ENCODE measurements around the gene ZNF853. TPM values are rescaled to one million over a fixed set of nuclear protein-coding genes. Genes with fewer than 3 reads are reported as not detected.

The ZNF853 gene
- polyA plus RNA-seq, 1 experiment, result 2.0 TPM

DNA sequence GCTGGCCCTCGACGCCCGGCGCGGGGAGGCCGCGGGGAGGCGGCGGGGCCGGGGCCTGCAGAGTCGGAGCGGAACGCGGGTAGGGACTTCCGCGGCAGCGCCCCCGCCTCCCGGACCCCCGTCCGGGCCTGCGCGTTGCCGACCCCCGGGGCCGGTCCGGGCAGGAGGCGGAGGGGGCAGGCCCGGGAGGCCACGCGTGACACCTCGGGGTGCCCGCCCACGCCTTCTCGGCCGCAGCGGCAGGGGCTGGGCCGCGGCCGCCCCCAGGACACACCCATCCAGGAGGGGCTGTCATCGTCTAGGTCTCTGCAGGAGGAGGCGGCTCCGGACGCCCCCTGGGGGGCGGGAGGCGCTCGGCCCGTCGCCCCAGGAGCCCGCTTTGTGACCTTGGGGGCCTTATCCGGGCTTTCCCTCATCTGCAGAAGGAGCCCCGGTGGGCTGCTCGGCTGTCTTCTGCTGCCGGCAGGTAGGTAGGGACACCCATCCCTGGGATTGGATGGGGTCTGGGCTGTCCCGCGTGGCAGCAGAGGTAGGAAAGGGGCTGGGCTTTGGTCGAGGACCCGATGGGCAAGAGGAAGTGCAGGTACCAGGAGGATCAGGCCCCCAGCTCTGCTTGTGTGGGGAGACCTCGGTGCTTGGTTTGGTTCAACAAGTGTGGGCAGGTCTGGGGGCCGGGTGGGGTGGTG is 22.3 kb downstream of the ZNF853 start:
- Histone ChIP-seq H3K27me3 (ENCODE audit: control insufficient read depth, insufficient read depth, low read length) (no peaks in the 10 kb centered on the region), H3K36me3 (ENCODE audit: control insufficient read depth, insufficient read depth, low read length) (peaks cover 13% of the 10 kb centered on the region), H3K4me3 (ENCODE audit: low read depth, low read length) (peak overlapping the region; percentile 93)
- DNase-seq (ENCODE audit: low read depth), result no peak
- ChIA-PET POLR2A (no interaction called here), CTCF (no interaction called here)
- TF ChIP-seq, protein P1, sequence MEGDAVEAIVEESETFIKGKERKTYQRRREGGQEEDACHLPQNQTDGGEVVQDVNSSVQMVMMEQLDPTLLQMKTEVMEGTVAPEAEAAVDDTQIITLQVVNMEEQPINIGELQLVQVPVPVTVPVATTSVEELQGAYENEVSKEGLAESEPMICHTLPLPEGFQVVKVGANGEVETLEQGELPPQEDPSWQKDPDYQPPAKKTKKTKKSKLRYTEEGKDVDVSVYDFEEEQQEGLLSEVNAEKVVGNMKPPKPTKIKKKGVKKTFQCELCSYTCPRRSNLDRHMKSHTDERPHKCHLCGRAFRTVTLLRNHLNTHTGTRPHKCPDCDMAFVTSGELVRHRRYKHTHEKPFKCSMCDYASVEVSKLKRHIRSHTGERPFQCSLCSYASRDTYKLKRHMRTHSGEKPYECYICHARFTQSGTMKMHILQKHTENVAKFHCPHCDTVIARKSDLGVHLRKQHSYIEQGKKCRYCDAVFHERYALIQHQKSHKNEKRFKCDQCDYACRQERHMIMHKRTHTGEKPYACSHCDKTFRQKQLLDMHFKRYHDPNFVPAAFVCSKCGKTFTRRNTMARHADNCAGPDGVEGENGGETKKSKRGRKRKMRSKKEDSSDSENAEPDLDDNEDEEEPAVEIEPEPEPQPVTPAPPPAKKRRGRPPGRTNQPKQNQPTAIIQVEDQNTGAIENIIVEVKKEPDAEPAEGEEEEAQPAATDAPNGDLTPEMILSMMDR (IDR thresholded peaks at IDR 0.05; ENCODE audit: insufficient read depth, low read depth, low read length), result peak; percentile 36

DNA sequence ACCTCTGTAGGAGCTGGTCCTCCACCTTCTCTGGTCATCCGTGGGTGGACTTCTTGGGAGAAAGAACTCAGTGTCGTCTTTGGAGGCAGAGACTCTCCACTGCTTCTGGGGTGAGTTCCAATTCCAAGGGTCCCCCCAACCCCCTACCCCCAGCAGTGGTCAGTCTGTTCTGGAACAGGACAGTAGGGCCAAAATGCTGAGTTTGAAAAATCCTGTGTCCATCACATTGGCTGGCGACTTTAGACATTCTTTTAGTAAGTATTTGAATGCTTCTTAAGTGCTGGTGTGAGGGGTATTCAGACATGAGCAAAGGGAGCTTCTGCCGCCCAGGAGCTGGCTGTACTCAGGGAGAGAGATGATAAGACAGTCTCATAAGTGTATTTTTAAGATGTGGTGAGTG is 23.6 kb downstream of the ZNF853 start:
- H3K36me3 ChIP-seq (ENCODE audit: control insufficient read depth, insufficient read depth, low read length), result peaks cover 18% of the 10 kb centered on the region
- no peaks in the 10 kb centered on the region for H3K27me3 ChIP-seq (ENCODE audit: control insufficient read depth, insufficient read depth, low read length)
- CTCF ChIA-PET, result no interaction called here
- POLR2A ChIA-PET, result interaction anchor here (0.6 kb wide), 1 partner anchor 12 kb away, joined by 7 read pairs; no protein-coding TSS in a partner anchor
- no peak overlapping the region for H3K4me3 ChIP-seq (ENCODE audit: low read depth, low read length)
- TF ChIP-seq, protein P1 (IDR thresholded peaks at IDR 0.05; ENCODE audit: insufficient read depth, low read depth, low read length), result no peak
- DNase-seq (ENCODE audit: low read depth), result no peak

GRCh38 chr7:6639627-6640026 is 24.2 kb downstream of the ZNF853 start:
- H3K36me3 ChIP-seq (ENCODE audit: control insufficient read depth, insufficient read depth, low read length), result peaks cover 18% of the 10 kb centered on the region
- TF ChIP-seq, protein P1 (IDR thresholded peaks at IDR 0.05; ENCODE audit: insufficient read depth, low read depth, low read length), result no peak
- DNase-seq (ENCODE audit: low read depth), result no peak
- CTCF ChIA-PET, result no interaction called here
- H3K4me3 ChIP-seq (ENCODE audit: low read depth, low read length), result no peak overlapping the region
- POLR2A ChIA-PET, result no interaction called here
- H3K27me3 ChIP-seq (ENCODE audit: control insufficient read depth, insufficient read depth, low read length), result no peaks in the 10 kb centered on the region

DNA sequence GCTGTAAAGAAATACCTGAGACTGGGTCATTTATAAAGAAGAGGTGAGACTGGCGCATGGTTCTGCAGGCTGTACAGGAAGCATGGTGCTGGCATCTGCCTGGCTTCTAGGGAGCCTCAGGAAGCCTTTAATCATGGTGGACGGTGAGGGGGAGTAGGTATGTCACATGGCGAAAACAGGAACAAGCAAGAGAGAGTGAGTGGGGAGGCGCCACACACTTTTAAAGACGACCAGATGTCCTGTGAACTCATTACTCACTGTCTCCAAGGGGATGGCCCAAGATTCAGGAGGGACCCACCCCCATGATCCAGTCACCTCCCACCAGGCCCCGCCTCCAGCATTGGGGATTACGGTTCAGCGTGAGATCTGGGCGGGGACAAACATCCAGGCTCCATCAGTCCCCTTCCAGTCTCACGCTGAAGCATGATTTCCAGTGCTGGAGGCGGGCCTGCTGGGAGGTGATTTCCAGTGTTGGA is 24.9 kb downstream of the ZNF853 start:
- DNase-seq (ENCODE audit: low read depth), result peak; percentile 10
- POLR2A ChIA-PET, result no interaction called here
- CTCF ChIA-PET, result no interaction called here

DNA sequence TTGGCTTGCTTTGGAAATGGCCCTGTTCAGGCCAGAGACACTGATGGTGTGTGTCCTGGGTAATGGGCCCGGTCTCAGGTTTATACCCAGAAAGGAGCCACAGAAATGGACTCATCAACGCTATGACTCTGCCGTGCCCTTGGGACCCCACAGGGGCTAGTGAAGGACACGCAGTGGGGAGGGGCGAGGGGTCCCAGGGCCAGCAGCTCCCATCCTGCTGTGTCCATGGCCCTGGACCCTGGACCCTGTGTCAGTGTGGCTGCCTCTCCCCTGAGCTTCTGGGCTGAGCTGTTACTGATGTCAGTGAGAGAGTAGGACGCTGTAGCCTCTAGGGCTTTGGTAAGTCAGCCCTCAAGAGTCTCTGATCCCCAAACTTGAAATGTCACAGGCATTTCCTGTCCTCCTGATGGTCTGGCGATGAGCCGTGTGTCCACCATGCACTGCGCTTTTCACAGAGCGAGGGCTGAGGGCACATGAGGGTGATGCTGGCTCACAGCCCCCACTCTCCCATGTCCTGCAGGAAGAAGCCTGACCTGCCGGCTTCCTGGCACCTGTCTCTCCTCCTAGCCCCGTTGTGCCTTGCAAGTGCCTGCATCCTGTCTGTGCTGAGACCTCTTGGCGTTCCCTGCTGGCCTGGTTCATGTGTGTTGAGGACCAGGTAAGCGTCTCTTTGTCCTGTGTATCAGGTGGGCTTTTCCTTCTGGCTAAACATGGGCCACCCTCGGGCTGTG is 26.1 kb downstream of the ZNF853 start:
- no peak for DNase-seq (ENCODE audit: low read depth)
- TF ChIP-seq, protein P1 (IDR thresholded peaks at IDR 0.05; ENCODE audit: insufficient read depth, low read depth, low read length), result no peak
- Histone ChIP-seq H3K27me3 (ENCODE audit: control insufficient read depth, insufficient read depth, low read length) (no peaks in the 10 kb centered on the region), H3K36me3 (ENCODE audit: control insufficient read depth, insufficient read depth, low read length) (peaks cover 23% of the 10 kb centered on the region), H3K4me3 (ENCODE audit: low read depth, low read length) (no peak overlapping the region)
- CTCF ChIA-PET, result no interaction called here
- POLR2A ChIA-PET, result no interaction called here

More for the DNA sequence above, 24.9 kb downstream of the ZNF853 start:
- Histone ChIP-seq H3K36me3 (ENCODE audit: control insufficient read depth, insufficient read depth, low read length) (peaks cover 21% of the 10 kb centered on the region), H3K4me3 (ENCODE audit: low read depth, low read length) (no peak overlapping the region), H3K27me3 (ENCODE audit: control insufficient read depth, insufficient read depth, low read length) (no peaks in the 10 kb centered on the region)
- TF ChIP-seq, protein P1 (IDR thresholded peaks at IDR 0.05; ENCODE audit: insufficient read depth, low read depth, low read length), result no peak
